H1 (cell line): ENCODE results near the gene IFT43. TPM values are rescaled to one million over a fixed set of nuclear protein-coding genes. Genes with fewer than 3 reads are reported as not detected.

ENCODE experiments used
- CTCF ChIP-seq, 3 experiments: IDR thresholded peaks; 1 replicate in 2 of 3; 2 replicates in 1 of 3; pipeline versions ENCODE4 v1.5.1 to v1.6.1; 2011; ENCODE audit warnings: low read length in 3 of 3, mild to moderate bottlenecking in 3 of 3, inconsistent platforms in 2 of 3, low read depth in 1 of 3, moderate library complexity in 1 of 3; ENCODE audit not compliant: insufficient read depth in 1 of 3; ENCODE audit errors: control extremely low read depth in 1 of 3
- HDAC6 ChIP-seq: IDR thresholded peaks from one replicate; pipeline ENCODE4 v1.7.1; 2012; ENCODE audit warnings: low read depth, mild to moderate bottlenecking, inconsistent platforms, low read length, moderate library complexity
- RAD21 ChIP-seq, 2 experiments: IDR thresholded peaks in 1 of 2; conservative IDR thresholded peaks in 1 of 2; 2 replicates each; pipeline ENCODE4 v1.6.1; 2011; ENCODE audit warnings: low read depth in 2 of 2, low read length in 2 of 2, improper control_type of control experiment in 1 of 2, inconsistent platforms in 1 of 2, mild to moderate bottlenecking in 1 of 2, moderate library complexity in 1 of 2
- SIX5 ChIP-seq: IDR thresholded peaks from 2 replicates; pipeline ENCODE4 v1.6.1; 2011; ENCODE audit warnings: mild to moderate bottlenecking, low read depth, low read length
- polyA plus RNA-seq, 7 experiments: library from polyadenylated mRNA; depleted of rRNA in 3 of 7; stranded (reverse) in 5 of 7; unstranded in 2 of 7; fragments of >200 nt in 5 of 7; fragments of 200-250 nt in 2 of 7; gene quantifications; 1 replicate in 5 of 7; 2 replicates in 1 of 7; 4 replicates in 1 of 7; pipeline versions ENCODE4 v1.2.1 to v1.2.3, GENCODE V29; 2011 to 2013; ENCODE audit warnings: missing spikeins in 2 of 7, mixed read lengths in 2 of 7
- total RNA-seq: library from RNA; stranded (reverse); fragmentation: NEBNext Ultra II Directional; extraction: Animal tissue kit (Norgen Biotek cat#: 25700); gene quantifications from 2 replicates; pipeline ENCODE4 v1.2.1, GENCODE V29; 2021

Gene IFT43
- total and polyA plus RNA-seq, 2 of the 8 experiments (the other 6 are each of a cell fraction or from before 2014, with no cell fraction given), result 17.0 to 20.8 TPM

GRCh38 chr14:76115010-76115422, 129.5 kb downstream of the IFT43 start (continued):
- TF ChIP-seq CTCF (IDR thresholded peaks at IDR 0.05; ENCODE audit: control extremely low read depth in 1 of 3, insufficient read depth in 1 of 3, low read depth in 1 of 3, low read length in 3 of 3), result peak in 2 of 3 experiments; percentile 22 to 26; a peak in 2 of 4 replicates
- no peak for TF ChIP-seq HDAC6
- TF ChIP-seq SIX5, result no peak
- peak; percentile 43 to 55 for TF ChIP-seq RAD21 (IDR thresholded peaks at IDR 0.05 in 1 of 2, conservative IDR thresholded peaks at IDR 0.05 in 1 of 2; ENCODE audit: low read depth in 2 of 2, low read length in 2 of 2)
